Gastrocnemius medialis (tissue), 4 donors: ENCODE measurements around the gene ATP5MK. TPM values are rescaled to one million over a fixed set of nuclear protein-coding genes. Genes with fewer than 3 reads are reported as not detected.

Experiments
- ATAC-seq, 2 donors: fragments of 150-250 bp; one replicate each; pipeline ENCODE4 v1.9.1; 2016
- DNase-seq, 2 donors: peaks; one replicate each; pipeline ENCODE4 v3.0.0-alpha.2; 2019
- H3K27ac ChIP-seq, 4 donors: fragments of 200-600 bp; sonication (generic); 1 replicate in 1 of 4; 2 replicates in 3 of 4; pipeline ENCODE4 v1.5.1; 2016 to 2018; ENCODE audit warnings: mild to moderate bottlenecking in 2 of 4, moderate library complexity in 1 of 4
- H3K27me3 ChIP-seq, 3 donors: fragments of 200-600 bp; sonication (generic) in 2 of 3; 1 replicate in 1 of 3; 2 replicates in 2 of 3; pipeline versions ENCODE4 v1.5.1 to v1.6.0; 2016 to 2019; ENCODE audit warnings: mild to moderate bottlenecking in 1 of 3, moderate library complexity in 1 of 3
- H3K36me3 ChIP-seq, 2 donors: fragments of 200-600 bp; sonication (generic) in 1 of 2; one replicate each; pipeline ENCODE4 v1.5.1; 2017 to 2018
- H3K4me1 ChIP-seq, 2 donors: fragments of 200-600 bp; sonication (generic) in 1 of 2; one replicate each; pipeline ENCODE4 v1.5.1; 2016 to 2017; ENCODE audit warnings: mild to moderate bottlenecking in 2 of 2
- H3K4me3 ChIP-seq, 4 donors: fragments of 200-600 bp; sonication (generic) in 3 of 4; 1 replicate in 1 of 4; 2 replicates in 3 of 4; pipeline ENCODE4 v1.5.1; 2016 to 2019; ENCODE audit warnings: mild to moderate bottlenecking in 2 of 4
- H3K9me3 ChIP-seq, 3 donors: fragments of 200-600 bp; sonication (generic) in 2 of 3; 1 replicate in 1 of 3; 2 replicates in 2 of 3; pipeline ENCODE4 v1.5.1; 2016 to 2019
- CTCF ChIP-seq, 5 experiments: fragments of 450-650 bp in 3 of 5; fragments of 200-600 bp in 2 of 5; sonication (generic) in 2 of 5; IDR thresholded peaks in 4 of 5; conservative IDR thresholded peaks in 1 of 5; 1 replicate in 4 of 5; 2 replicates in 1 of 5; pipeline ENCODE4 v1.5.1; 2016 to 2019; ENCODE audit warnings: antibody characterized with exemption in 5 of 5, mild to moderate bottlenecking in 3 of 5, moderate library complexity in 3 of 5
- POLR2A ChIP-seq, 2 donors: fragments of 450-650 bp; IDR thresholded peaks; one replicate each; pipeline ENCODE4 v1.6.1; 2017; ENCODE audit warnings: antibody characterized with exemption in 2 of 2, mild to moderate bottlenecking in 2 of 2, moderate library complexity in 2 of 2
- in situ Hi-C, 4 donors: fragments of 200-750 bp; cut with MboI; loops; one replicate each; pipeline versions ENCODE4 v1.15.0 to v1.8.0; 2017; ENCODE audit warnings: low sequenced_read_pairs in 4 of 4
- intact Hi-C: fragments of 100-400 bp; cut with DNase I; formaldehyde crosslinking; loops from one replicate; pipeline ENCODE4 v1.15.1; 2023; ENCODE audit warnings: low total_unique reads
- total RNA-seq, 4 donors: library from RNA; depleted of rRNA; stranded (reverse); fragments of >200 nt; gene quantifications; one replicate each; pipeline versions ENCODE4 v1.1.0 to v1.2.3, GENCODE V29; 2016

Gene ATP5MK
- total RNA-seq, 4 donors from 2014 or later = 436 to 724 (median 552) TPM

GRCh38 chr10:103427866-103428265, 31.6 kb upstream of the ATP5MK start:
- peak overlapping the region in 3 of 4 donors; percentile 54 to 58 (median 55) for H3K27ac ChIP-seq
- intact Hi-C loops (no loop called here), in situ Hi-C loops (loop anchor here in 1 of 4 donors (10.0 kb wide), 1 partner anchor 57 kb away; no protein-coding TSS in a partner anchor)
- H3K27me3 ChIP-seq = no peaks in the 10 kb centered on the region
- no peaks in the 10 kb centered on the region for H3K9me3 ChIP-seq
- TF ChIP-seq POLR2A (IDR thresholded peaks at IDR 0.05) (no peak), CTCF (IDR thresholded peaks at IDR 0.05 in 4 of 5, conservative IDR thresholded peaks at IDR 0.05 in 1 of 5) (no peak)
- ATAC-seq (peak; percentile 70 to 85), DNase-seq (peak in 1 of 2 donors; percentile 65)
- peaks cover 0 to 9% of the 10 kb centered on the region in 2 donors for H3K4me1 ChIP-seq
- H3K4me3 ChIP-seq = no peak overlapping the region
- H3K36me3 ChIP-seq = peaks cover 0 to 90% of the 10 kb centered on the region in 2 donors

GRCh38 chr10:103423748-103424147, 27.5 kb upstream of the ATP5MK start:
- intact Hi-C loops = no loop called here
- Histone ChIP-seq H3K4me3 (no peak overlapping the region), H3K27me3 (no peaks in the 10 kb centered on the region), H3K27ac (no peak overlapping the region), H3K36me3 (peaks cover 3 to 93% of the 10 kb centered on the region in 2 donors), H3K4me1 (peaks cover 0 to 9% of the 10 kb centered on the region in 2 donors), H3K9me3 (no peaks in the 10 kb centered on the region)
- DNase-seq (no peak), ATAC-seq (no peak)
- TF ChIP-seq CTCF (IDR thresholded peaks at IDR 0.05 in 4 of 5, conservative IDR thresholded peaks at IDR 0.05 in 1 of 5) = no peak
- no peak for TF ChIP-seq POLR2A (IDR thresholded peaks at IDR 0.05)
- in situ Hi-C loops = loop anchor here (10.0 to 25.0 kb wide), 3 partner anchors 61 to 264 kb away; no protein-coding TSS in a partner anchor

- Histone ChIP-seq H3K27ac (no peak overlapping the region), H3K27me3 (no peaks in the 10 kb centered on the region), H3K36me3 (peaks cover 6 to 96% of the 10 kb centered on the region in 2 donors), H3K4me3 (no peak overlapping the region), H3K4me1 (no peaks in the 10 kb centered on the region), H3K9me3 (no peaks in the 10 kb centered on the region)
- intact Hi-C loops = no loop called here
- DNase-seq = no peak
- no peak for ATAC-seq
- in situ Hi-C loops = loop anchor here in 3 of 4 donors (5.0 to 25.0 kb wide), 5 partner anchors 63 to 268 kb away; no protein-coding TSS in a partner anchor
- no peak for TF ChIP-seq CTCF (IDR thresholded peaks at IDR 0.05 in 4 of 5, conservative IDR thresholded peaks at IDR 0.05 in 1 of 5)
- no peak for TF ChIP-seq POLR2A (IDR thresholded peaks at IDR 0.05)
These were observed 22.8 kb upstream of the ATP5MK start for GRCh38 chr10:103419101-103419500.

- in situ Hi-C loops = loop anchor here in 3 of 4 donors (5.0 to 25.0 kb wide), 5 partner anchors 65 to 270 kb away; no protein-coding TSS in a partner anchor
- no peak for DNase-seq
- H3K9me3 ChIP-seq = no peaks in the 10 kb centered on the region
- no peak for TF ChIP-seq CTCF (IDR thresholded peaks at IDR 0.05 in 4 of 5, conservative IDR thresholded peaks at IDR 0.05 in 1 of 5)
- TF ChIP-seq POLR2A (IDR thresholded peaks at IDR 0.05) = no peak
- H3K27me3 ChIP-seq = no peaks in the 10 kb centered on the region
- no peak overlapping the region for H3K4me3 ChIP-seq
- H3K36me3 ChIP-seq = peaks cover 6 to 96% of the 10 kb centered on the region in 2 donors
- no peaks in the 10 kb centered on the region for H3K4me1 ChIP-seq
- intact Hi-C loops = loop anchor here (1.0 to 2.0 kb wide), 2 partner anchors 65 to 175 kb away; no protein-coding TSS in a partner anchor
- no peak for ATAC-seq
- H3K27ac ChIP-seq = no peak overlapping the region
These were observed 21.3 kb upstream of the ATP5MK start for GRCh38 chr10:103417601-103418000.
